Iris pigment epithelial cell (primary cell): Measurements from ENCODE around the gene GFAP.

Experiments
- DNase-seq: peaks from one replicate; pipeline ENCODE4 v3.0.0-alpha.2; 2011; ENCODE audit warnings: low read depth

The GFAP gene

GRCh38 chr17:44862278-44862914 is 52.9 kb downstream of the GFAP start:
- DNase-seq: no peak

GRCh38 chr17:44859701-44860100 is 55.6 kb downstream of the GFAP start:
- DNase-seq: no peak

- DNase-seq: no peak
Measured at GRCh38 chr17:44854192-44854591, 61.1 kb downstream of the GFAP start.
